Tibial nerve (tissue), 4 donors: ENCODE data around the gene NUDT13.

Experiments used
- EP300 ChIP-seq, 2 donors: sonication (generic); formaldehyde crosslinking; IDR thresholded peaks; one replicate each; pipeline ENCODE4 v1.6.1; 2017; ENCODE audit warnings: antibody characterized with exemption in 2 of 2, mild to moderate bottlenecking in 1 of 2
- POLR2A ChIP-seq, 2 donors: fragments of 450-650 bp; IDR thresholded peaks; one replicate each; pipeline ENCODE4 v1.6.1; 2017; ENCODE audit warnings: antibody characterized with exemption in 2 of 2, mild to moderate bottlenecking in 2 of 2, moderate library complexity in 2 of 2
- TF ChIP-seq, protein P1 (sequence below), 5 experiments: fragments of 200-600 bp in 3 of 5; fragments of 450-650 bp in 2 of 5; sonication (generic) in 3 of 5; IDR thresholded peaks; one replicate each; pipeline ENCODE4 v1.5.1; 2016 to 2019; ENCODE audit warnings: antibody characterized with exemption in 5 of 5, mild to moderate bottlenecking in 3 of 5, moderate library complexity in 2 of 5

GRCh38 chr10:73096041-73096448 lies 14.2 kb upstream of the NUDT13 start:
- TF ChIP-seq, protein P1, sequence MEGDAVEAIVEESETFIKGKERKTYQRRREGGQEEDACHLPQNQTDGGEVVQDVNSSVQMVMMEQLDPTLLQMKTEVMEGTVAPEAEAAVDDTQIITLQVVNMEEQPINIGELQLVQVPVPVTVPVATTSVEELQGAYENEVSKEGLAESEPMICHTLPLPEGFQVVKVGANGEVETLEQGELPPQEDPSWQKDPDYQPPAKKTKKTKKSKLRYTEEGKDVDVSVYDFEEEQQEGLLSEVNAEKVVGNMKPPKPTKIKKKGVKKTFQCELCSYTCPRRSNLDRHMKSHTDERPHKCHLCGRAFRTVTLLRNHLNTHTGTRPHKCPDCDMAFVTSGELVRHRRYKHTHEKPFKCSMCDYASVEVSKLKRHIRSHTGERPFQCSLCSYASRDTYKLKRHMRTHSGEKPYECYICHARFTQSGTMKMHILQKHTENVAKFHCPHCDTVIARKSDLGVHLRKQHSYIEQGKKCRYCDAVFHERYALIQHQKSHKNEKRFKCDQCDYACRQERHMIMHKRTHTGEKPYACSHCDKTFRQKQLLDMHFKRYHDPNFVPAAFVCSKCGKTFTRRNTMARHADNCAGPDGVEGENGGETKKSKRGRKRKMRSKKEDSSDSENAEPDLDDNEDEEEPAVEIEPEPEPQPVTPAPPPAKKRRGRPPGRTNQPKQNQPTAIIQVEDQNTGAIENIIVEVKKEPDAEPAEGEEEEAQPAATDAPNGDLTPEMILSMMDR (IDR thresholded peaks at IDR 0.05), result no peak
- no peak for TF ChIP-seq POLR2A (IDR thresholded peaks at IDR 0.05)
- no peak for TF ChIP-seq EP300 (IDR thresholded peaks at IDR 0.05)
